IPS-NIHi11 (cell line): ENCODE results near the gene CD300C.
"Not testable (repeated sequence)": the region's sequence is repeated elsewhere in the genome, so short reads cannot be mapped to it uniquely, and the experiment has no call there.

ENCODE experiments used
- DNase-seq: peaks from one replicate; pipeline ENCODE4 v3.0.0; 2012; ENCODE audit warnings: mixed read lengths, low spot score

The CD300C gene

DNA sequence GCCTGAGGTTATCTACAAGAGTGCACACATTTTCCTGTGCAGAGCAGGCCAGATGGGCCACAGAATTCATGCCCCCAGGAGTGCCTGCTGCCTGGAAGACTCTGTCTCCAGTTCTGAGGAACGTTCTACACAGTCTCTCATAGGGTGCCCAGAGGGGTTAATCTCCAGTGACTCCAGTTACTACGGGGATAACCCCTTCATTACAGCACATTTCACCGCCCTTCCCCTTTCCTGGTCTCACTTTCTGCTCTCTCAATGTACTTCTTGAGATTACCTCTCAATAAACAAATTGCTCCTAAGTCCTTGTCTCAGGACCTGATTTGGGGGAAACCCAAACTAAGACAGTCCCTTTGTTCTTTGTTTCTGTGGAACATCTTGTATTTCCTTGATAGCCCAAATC is 15.7 kb upstream of the CD300C start:
- no peak for DNase-seq

GRCh38 chr17:74558882-74559519 is 13.1 kb upstream of the CD300C start:
- no peak for DNase-seq

- not testable (repeated sequence) for DNase-seq
These were observed 12.5 kb upstream of the CD300C start for GRCh38 chr17:74558402-74558801.

DNA sequence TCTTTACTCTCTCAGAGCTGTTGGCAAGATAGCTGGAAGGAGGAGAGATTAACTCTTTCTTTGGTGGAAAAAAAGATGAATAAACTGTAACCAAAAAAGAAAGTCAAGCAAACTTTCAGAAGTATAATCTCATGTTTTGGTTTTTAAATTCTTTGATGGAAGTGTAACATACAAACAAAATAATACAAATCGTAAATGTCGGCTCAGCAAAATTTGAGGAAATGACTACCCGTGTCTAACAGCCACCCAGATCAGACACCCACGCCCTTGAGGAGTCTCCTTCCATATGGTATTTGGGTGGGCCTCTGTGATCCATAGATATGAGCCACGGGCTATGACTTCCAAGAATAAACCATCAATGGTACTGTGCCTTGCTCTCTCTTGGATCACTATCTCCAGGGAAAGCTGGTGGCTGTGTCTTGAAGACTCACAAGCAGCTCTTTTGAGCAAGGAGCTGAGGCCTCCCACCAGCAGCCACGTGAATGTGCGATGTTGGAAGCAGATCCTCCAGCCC is 9.6 kb upstream of the CD300C start:
- no peak for DNase-seq

DNA sequence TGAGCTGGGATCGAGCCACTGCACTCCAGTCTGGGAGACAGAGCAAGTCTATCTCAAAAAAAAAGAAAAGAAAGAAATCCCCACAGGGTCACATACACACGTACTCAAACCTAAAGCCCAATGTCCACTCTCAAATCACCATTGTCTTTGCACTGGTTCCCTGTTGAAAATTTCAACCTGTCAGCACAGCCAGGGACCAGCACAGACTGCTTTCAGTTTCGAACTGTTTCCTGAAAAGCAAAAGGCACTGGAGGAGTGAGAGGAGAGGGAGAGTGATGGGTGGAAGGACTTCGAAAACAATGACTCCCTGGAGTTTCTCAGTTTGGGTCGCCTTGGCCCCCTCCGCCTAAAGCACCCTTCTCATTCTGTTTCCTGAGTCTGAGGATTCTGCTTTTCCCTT is 9.0 kb upstream of the CD300C start:
- no peak for DNase-seq

DNA sequence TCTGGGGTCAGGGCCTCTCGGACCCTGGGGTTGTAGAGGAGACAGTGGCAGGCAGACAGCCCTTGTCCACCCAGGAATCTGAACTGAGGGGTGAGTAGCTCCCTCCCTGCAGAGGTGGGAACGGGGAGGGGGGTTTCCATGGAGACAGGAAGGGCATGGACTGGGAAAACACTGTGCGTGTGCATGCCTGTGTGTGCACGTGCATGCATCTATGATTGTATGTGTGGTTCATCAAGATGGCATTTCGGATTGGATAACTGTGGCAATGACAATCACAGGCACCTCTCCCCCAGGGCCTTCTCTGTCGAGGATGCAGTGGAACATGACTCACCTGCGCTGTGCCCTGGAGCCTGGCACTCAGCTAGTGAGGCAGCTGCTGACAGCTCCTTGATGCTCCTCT is 6.1 kb upstream of the CD300C start:
- no peak for DNase-seq

- DNase-seq: no peak
These were observed 4.7 kb upstream of the CD300C start for GRCh38 chr17:74550602-74551001.

DNA sequence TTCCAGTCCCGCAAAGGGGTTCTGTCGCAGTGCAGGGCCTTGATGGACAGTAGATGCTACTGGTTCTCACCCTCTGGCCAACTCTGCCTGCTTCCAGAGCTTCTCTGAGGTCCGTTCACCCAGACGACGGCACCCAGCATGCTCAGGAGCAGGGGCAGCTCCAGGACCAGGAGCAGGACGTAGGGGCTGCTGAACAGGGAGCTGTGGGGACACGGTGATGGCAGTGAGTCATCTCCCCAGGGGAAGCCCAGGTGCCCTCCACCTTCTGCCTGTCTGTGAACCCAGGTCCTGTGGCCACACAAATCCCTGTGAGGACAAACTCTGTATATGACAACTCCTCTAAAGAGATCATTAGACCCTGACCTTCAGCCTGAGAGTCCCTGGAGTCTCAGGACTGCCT is 3.4 kb upstream of the CD300C start:
- no peak for DNase-seq

DNA sequence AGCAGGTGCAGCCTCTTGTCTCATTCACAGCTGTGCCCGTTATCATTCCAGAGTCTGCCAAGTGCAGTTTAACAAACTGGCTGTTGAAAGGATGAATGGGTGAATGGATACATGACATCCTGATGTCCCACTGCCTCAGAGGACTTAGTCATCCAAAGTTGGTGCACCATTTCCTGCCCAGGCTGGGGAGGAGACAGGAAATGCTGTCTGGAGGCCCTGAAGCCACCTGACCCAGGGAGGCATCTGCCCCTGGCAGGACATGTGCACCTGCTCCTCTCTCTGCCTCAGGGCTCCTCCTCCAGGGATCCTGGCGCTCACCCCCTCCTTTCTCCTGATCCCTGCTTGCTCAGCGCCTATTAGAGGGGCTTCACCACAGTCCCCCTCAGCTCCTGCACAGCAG is 1.8 kb upstream of the CD300C start:
- no peak for DNase-seq

DNA sequence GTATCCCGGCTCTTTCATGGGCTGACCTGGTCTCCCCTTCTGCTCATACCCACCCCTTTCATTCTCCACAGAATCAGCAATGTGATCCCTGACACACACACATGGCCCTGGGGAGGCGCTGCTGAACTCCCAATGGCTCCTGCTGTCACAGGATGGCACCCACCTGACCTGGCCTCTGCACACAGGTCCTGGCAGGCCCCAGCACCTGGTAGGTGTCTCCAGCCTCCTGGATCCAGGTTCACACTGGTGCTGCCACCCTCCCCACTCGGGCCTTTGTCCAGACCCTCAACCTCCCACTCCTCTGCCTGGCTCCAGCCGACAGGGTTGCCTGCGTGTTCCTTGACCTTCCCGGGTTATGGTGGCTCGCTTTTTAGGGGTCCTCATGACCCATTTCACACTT is 1.3 kb upstream of the CD300C start:
- DNase-seq: no peak

- no peak for DNase-seq
These were observed 671 bp upstream of the CD300C start for GRCh38 chr17:74546586-74546985.

DNA sequence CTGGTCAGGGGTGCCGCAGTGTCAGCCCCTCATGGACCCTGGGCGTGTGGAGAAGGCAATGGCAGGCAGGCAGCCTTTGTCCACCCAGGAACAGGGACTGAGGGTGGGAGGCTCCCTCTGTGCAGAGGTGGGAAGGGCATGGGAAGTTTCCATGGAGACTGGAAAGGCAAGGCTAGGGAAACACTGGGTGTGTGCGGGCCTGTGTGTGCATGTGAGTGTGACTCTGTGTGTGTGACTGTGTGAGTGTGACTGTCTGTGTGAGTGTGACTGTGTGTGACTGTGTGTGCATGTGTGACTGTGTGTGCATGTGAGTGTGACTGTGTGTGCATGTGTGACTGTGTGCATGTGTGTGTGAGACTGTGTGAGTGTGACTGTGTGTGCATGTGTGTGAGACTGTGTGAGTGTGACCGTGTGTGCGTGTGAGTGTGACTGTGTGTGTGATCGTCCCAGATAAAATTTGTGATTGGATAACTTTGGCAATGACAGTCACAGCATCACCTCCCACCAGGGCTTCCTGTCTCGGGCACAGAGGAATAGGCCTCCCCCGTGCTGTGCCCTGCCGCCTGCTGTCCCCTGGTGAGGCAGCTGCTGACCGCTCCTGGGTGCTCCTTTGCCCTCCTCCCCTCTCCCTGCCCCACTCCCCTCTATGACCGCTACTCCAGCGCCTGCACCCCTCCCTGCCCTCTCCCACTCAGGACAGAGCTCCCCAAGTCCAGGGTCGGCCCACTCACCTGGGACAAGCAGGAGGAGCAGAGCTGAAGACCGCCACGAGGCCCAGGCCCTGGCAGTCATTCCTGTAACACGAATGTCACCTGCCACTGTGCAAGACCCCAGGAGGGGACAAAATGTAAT is 698 bp downstream of the CD300C start:
- DNase-seq: no peak

DNA sequence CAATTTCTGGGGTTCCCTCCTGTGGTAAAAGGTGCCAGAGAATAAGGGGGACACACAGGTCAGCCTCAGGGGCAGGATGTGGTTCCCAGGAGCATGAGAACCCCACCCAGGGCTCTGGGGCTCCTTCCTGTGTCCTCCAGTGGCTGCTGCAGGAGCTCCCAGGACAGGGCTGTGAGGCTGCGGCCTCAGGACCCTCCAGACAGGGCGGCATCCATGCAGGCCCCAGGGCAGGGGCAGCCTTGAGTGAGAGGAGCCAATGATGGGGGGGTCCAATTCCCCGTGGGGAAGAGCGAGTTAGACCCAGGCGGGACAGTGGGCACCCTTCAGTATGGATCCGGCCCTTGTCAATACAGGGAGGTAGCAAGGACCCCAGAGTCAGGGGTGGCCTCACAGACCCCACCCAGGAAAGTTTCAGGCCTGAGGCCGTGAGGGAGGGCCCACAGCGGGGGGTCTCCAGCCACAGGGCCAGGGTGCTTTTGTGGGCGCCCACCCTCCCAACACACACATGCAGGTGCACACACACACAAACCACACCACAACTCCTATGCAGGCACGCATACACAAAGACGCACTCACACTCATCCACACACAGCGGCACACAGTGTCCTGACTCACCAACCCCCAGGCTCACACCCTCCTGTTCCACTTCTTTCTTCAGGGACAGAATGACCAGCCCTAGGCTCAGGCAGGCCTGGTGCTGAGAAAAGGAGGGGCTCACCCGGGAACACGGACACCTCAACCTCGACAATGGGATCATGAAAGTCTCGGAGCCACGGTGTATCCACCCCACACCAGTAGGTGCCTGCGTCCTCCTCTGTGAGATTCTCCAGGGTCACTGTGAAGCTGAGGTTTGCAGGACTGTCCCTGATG is 1.8 kb downstream of the CD300C start:
- DNase-seq: no peak

- peak; percentile 65 for DNase-seq
These were observed 2.5 kb downstream of the CD300C start for GRCh38 chr17:74543406-74543805.

- no peak for DNase-seq
These were observed 3.1 kb downstream of the CD300C start for GRCh38 chr17:74542727-74543383.

GRCh38 chr17:74542166-74542565 is 3.7 kb downstream of the CD300C start:
- no peak for DNase-seq

GRCh38 chr17:74541176-74542111 is 4.5 kb downstream of the CD300C start:
- no peak for DNase-seq

DNA sequence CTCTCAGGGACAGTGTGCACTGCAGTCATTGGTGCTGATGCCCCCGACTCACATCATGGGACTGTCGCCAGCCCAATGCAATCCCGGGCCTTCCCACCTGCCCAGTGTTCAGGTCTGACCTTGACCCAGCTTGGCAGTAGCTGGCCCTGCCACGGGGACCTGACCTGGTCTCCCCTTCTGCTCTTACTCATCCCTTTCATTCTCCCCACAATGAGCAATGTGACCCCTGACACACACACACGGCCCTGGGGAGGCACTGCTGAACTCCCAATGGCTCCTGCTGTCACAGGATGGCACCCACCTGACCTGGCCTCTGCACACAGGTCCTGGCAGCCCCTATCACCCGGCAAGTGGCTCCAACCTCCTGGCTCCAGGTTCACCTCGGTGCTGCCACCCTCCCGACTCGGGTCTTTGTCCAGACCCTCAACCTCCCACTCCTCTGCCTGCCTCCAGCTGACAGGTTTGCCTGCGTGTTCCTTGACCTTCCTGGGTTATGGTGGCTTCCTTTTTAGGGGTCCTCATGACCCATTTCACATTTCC is 6.6 kb downstream of the CD300C start:
- no peak for DNase-seq

- no peak for DNase-seq
These were observed 9.0 kb downstream of the CD300C start for GRCh38 chr17:74536890-74537289.

GRCh38 chr17:74532115-74532514 is 13.8 kb downstream of the CD300C start:
- peak; percentile 50 for DNase-seq
